Esophagus squamous epithelium (tissue), 4 donors: ENCODE results near the gene CD209.

ENCODE experiments used
- POLR2A ChIP-seq, 4 donors: fragments of 450-650 bp; IDR thresholded peaks; one replicate each; pipeline ENCODE4 v1.6.1; 2017; ENCODE audit warnings: antibody characterized with exemption in 4 of 4, mild to moderate bottlenecking in 4 of 4, moderate library complexity in 3 of 4
- TF ChIP-seq, protein P1 (sequence below), 6 experiments: fragments of 450-650 bp in 4 of 6; fragments of 200-600 bp in 2 of 6; sonication (generic) in 2 of 6; IDR thresholded peaks; one replicate each; pipeline ENCODE4 v1.5.1; 2016 to 2019; ENCODE audit warnings: antibody characterized with exemption in 6 of 6, mild to moderate bottlenecking in 4 of 6, moderate library complexity in 4 of 6

DNA sequence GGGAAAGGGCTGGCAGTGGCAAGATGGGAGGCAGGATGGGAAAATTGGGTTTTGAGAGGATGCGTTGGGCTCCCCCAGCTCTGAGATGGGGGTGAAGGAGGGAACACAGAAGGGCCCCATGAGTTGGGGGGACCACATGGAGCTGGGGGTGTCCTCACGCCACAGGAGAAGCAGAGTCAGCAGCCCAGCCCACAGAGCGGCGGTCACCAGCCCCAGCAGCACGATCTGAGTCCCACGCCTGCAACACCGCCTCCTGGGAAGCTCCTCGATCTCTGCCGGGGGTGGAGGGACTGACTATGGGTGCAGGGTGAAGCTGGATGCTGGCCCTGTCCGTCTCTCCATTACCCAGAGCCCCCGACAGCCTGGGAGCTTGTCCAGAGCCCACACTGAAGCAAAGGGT is 48.8 kb downstream of the CD209 start:
- TF ChIP-seq, protein P1, sequence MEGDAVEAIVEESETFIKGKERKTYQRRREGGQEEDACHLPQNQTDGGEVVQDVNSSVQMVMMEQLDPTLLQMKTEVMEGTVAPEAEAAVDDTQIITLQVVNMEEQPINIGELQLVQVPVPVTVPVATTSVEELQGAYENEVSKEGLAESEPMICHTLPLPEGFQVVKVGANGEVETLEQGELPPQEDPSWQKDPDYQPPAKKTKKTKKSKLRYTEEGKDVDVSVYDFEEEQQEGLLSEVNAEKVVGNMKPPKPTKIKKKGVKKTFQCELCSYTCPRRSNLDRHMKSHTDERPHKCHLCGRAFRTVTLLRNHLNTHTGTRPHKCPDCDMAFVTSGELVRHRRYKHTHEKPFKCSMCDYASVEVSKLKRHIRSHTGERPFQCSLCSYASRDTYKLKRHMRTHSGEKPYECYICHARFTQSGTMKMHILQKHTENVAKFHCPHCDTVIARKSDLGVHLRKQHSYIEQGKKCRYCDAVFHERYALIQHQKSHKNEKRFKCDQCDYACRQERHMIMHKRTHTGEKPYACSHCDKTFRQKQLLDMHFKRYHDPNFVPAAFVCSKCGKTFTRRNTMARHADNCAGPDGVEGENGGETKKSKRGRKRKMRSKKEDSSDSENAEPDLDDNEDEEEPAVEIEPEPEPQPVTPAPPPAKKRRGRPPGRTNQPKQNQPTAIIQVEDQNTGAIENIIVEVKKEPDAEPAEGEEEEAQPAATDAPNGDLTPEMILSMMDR (IDR thresholded peaks at IDR 0.05), result no peak
- no peak for TF ChIP-seq POLR2A (IDR thresholded peaks at IDR 0.05)
